ENCODE data around the gene SOX6.

DNA sequence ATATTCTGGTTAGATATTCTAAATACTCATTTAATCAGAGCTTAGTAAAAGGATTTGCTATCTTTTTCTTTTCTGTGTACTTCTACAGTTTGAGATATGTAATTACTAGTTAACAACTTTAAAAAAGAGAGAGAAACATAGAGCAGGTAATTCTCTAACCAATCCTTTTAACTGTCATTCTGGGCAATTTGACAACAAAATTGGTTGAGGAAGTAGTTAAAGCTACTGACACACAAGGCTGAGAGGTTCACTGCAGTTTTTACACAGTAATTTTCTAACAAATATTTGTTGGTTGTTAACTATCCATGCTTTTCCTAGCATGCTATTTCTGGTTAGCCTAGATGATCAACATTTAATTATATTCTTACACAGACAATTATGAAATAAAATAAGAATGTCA is 3.6 kb downstream of the SOX6 start:
- TF ChIP-seq CHD4 (IDR thresholded peaks at IDR 0.05; ENCODE audit: borderline replicate concordance, low read length), result no peak
- no peak for TF ChIP-seq BRCA1 (CRISPR knock-in tag; IDR thresholded peaks at IDR 0.05)
- TF ChIP-seq HCFC1 (IDR thresholded peaks at IDR 0.05; ENCODE audit: low read depth, low read length), result no peak
- TF ChIP-seq CREB1 (IDR thresholded peaks at IDR 0.05), result no peak
- no peak for TF ChIP-seq CREB1 (CRISPR knock-in tag; IDR thresholded peaks at IDR 0.05)
- TF ChIP-seq, protein P1, sequence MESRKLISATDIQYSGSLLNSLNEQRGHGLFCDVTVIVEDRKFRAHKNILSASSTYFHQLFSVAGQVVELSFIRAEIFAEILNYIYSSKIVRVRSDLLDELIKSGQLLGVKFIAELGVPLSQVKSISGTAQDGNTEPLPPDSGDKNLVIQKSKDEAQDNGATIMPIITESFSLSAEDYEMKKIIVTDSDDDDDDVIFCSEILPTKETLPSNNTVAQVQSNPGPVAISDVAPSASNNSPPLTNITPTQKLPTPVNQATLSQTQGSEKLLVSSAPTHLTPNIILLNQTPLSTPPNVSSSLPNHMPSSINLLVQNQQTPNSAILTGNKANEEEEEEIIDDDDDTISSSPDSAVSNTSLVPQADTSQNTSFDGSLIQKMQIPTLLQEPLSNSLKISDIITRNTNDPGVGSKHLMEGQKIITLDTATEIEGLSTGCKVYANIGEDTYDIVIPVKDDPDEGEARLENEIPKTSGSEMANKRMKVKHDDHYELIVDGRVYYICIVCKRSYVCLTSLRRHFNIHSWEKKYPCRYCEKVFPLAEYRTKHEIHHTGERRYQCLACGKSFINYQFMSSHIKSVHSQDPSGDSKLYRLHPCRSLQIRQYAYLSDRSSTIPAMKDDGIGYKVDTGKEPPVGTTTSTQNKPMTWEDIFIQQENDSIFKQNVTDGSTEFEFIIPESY (CRISPR knock-in tag; IDR thresholded peaks at IDR 0.05), result no peak
